Lower leg skin (tissue), 3 donors: ENCODE measurements around the gene CNIH3.

Source experiments
- POLR2A ChIP-seq, 2 donors: fragments of 450-650 bp; IDR thresholded peaks; one replicate each; pipeline ENCODE4 v1.6.1; 2016 to 2017; ENCODE audit warnings: antibody characterized with exemption in 2 of 2, mild to moderate bottlenecking in 1 of 2, moderate library complexity in 1 of 2
- TF ChIP-seq, protein P1 (sequence below), 3 donors: fragments of 450-650 bp; IDR thresholded peaks; one replicate each; pipeline ENCODE4 v1.5.1; 2016; ENCODE audit warnings: antibody characterized with exemption in 3 of 3, mild to moderate bottlenecking in 3 of 3, moderate library complexity in 2 of 3

DNA sequence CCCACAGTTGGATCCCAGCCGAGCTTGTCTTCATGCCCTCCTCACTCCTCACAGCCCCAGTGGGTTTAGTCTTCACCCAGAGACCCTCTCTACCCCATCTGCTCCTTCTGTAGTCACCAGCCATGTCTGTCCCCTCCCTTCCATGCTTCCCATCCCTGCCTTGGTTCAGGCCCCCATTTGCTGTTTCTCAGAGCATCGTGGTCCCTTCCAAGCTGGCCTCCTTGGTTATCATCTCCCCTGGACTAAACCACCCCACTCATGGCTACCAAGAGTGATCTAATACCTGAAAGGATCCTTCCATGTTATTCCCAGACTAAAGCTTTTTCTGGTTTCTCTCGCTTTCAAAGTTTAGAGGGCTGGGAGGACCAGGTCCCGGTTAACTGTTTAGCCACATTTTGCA is 8.3 kb downstream of the CNIH3 start:
- TF ChIP-seq, protein P1, sequence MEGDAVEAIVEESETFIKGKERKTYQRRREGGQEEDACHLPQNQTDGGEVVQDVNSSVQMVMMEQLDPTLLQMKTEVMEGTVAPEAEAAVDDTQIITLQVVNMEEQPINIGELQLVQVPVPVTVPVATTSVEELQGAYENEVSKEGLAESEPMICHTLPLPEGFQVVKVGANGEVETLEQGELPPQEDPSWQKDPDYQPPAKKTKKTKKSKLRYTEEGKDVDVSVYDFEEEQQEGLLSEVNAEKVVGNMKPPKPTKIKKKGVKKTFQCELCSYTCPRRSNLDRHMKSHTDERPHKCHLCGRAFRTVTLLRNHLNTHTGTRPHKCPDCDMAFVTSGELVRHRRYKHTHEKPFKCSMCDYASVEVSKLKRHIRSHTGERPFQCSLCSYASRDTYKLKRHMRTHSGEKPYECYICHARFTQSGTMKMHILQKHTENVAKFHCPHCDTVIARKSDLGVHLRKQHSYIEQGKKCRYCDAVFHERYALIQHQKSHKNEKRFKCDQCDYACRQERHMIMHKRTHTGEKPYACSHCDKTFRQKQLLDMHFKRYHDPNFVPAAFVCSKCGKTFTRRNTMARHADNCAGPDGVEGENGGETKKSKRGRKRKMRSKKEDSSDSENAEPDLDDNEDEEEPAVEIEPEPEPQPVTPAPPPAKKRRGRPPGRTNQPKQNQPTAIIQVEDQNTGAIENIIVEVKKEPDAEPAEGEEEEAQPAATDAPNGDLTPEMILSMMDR (IDR thresholded peaks at IDR 0.05) = no peak
- no peak for TF ChIP-seq POLR2A (IDR thresholded peaks at IDR 0.05)
